H1 (cell line): ENCODE data around the gene CIB2. TPM values are rescaled to one million over a fixed set of nuclear protein-coding genes. Genes with fewer than 3 reads are reported as not detected.

Experiments used
- CTCF ChIA-PET: fragments of 300-600 bp; sonication (Branson Sonifier 250); formaldehyde crosslinking; loops from one replicate; lab custom pipeline; 2021; ENCODE audit not compliant: partially characterized antibody; lab: Charles Lee
- POLR2A ChIA-PET: fragments of 300-600 bp; sonication (Branson Sonifier 250); formaldehyde crosslinking; loops from one replicate; lab custom pipeline; 2021; ENCODE audit warnings: inconsistent platforms; ENCODE audit not compliant: partially characterized antibody; lab: Charles Lee
- DNase-seq, 2 experiments: peaks; one replicate each; pipeline versions ENCODE4 v3.0.0 to v3.0.0-alpha.2; 2010 to 2022; ENCODE audit warnings: low spot score in 2 of 2, low read depth in 1 of 2, mixed read lengths in 1 of 2
- FAIRE-seq: peaks from 2 replicates; lab custom pipeline; 2011; peaks lifted over from hg19 to GRCh38; lab: Jason Lieb, UNC
- H2AFZ ChIP-seq: 2 replicates; pipeline ENCODE4 v1.8.1; 2012; ENCODE audit warnings: low read length, inconsistent platforms
- H2AK5ac ChIP-seq: 2 replicates; pipeline ENCODE4 v1.6.1; 2013; ENCODE audit warnings: low read depth, low read length
- H2BK120ac ChIP-seq: replicated peaks from 2 replicates; pipeline ENCODE3; 2013; ENCODE audit warnings: low read depth, low read length, inconsistent platforms
- H2BK12ac ChIP-seq: 2 replicates; pipeline ENCODE4 v1.6.1; 2013; ENCODE audit warnings: low read depth, low read length
- H2BK15ac ChIP-seq: 2 replicates; pipeline ENCODE4 v1.6.1; 2013; ENCODE audit warnings: low read length
- H2BK20ac ChIP-seq: 2 replicates; pipeline ENCODE4 v1.6.1; 2013; ENCODE audit warnings: low read length
- H2BK5ac ChIP-seq: 2 replicates; pipeline ENCODE4 v1.6.1; 2013; ENCODE audit warnings: low read depth, low read length
- H3K14ac ChIP-seq: 2 replicates; pipeline ENCODE4 v1.6.1; 2013; ENCODE audit warnings: inconsistent platforms; ENCODE audit not compliant: insufficient read length
- H3K18ac ChIP-seq: 2 replicates; pipeline ENCODE4 v1.6.1; 2013; ENCODE audit warnings: low read length; ENCODE audit errors: extremely low read depth
- H3K23ac ChIP-seq: 2 replicates; pipeline ENCODE4 v1.6.1; 2013; ENCODE audit warnings: inconsistent platforms; ENCODE audit not compliant: insufficient read length
- H3K23me2 ChIP-seq: 2 replicates; pipeline ENCODE4 v1.6.1; 2013; ENCODE audit warnings: low read depth, low read length
- H3K27ac ChIP-seq: 2 replicates; pipeline ENCODE4 v1.6.1; 2011; ENCODE audit warnings: low read depth, low read length, inconsistent platforms
- H3K27me3 ChIP-seq, 4 experiments: replicated peaks in 1 of 4; 1 replicate in 1 of 4; 2 replicates in 3 of 4; pipeline versions ENCODE4 v1.6.1 to v1.8.1; 2011 to 2013; ENCODE audit warnings: low read length in 3 of 4, mild to moderate bottlenecking in 3 of 4, inconsistent platforms in 2 of 4, mixed read lengths in 2 of 4, moderate library complexity in 1 of 4; ENCODE audit not compliant: control insufficient read depth in 3 of 4, insufficient read depth in 3 of 4; ENCODE audit errors: extremely low read depth in 1 of 4
- H3K36me3 ChIP-seq, 4 experiments: 2 replicates each; pipeline versions ENCODE4 v1.6.1 to v1.8.1; 2011 to 2013; ENCODE audit warnings: mild to moderate bottlenecking in 4 of 4, low read length in 3 of 4, moderate library complexity in 2 of 4, control low read depth in 1 of 4, inconsistent platforms in 1 of 4; ENCODE audit not compliant: insufficient read depth in 4 of 4, control insufficient read depth in 2 of 4
- H3K4ac ChIP-seq: replicated peaks from 2 replicates; pipeline ENCODE3; 2013; ENCODE audit warnings: low read length, low read depth, mixed read lengths, inconsistent platforms; ENCODE audit not compliant: insufficient read length
- H3K4me1 ChIP-seq, 4 experiments: replicated peaks in 1 of 4; 1 replicate in 1 of 4; 2 replicates in 3 of 4; pipeline versions ENCODE4 v1.6.1 to v1.8.1; 2011 to 2013; ENCODE audit warnings: low read length in 3 of 4, inconsistent platforms in 2 of 4, mixed read lengths in 1 of 4; ENCODE audit not compliant: insufficient read depth in 4 of 4, control insufficient read depth in 3 of 4
- H3K4me2 ChIP-seq, 2 experiments: 2 replicates each; pipeline versions ENCODE4 v1.6.1 to v1.8.1; 2011 to 2013; ENCODE audit warnings: low read depth in 2 of 2, low read length in 2 of 2, control low read depth in 1 of 2, inconsistent platforms in 1 of 2, mild to moderate bottlenecking in 1 of 2; ENCODE audit not compliant: insufficient read depth in 1 of 2
- H3K4me3 ChIP-seq, 4 experiments: fragments of 200-600, 300-600 bp in 1 of 4; sonication (generic), shearing (Covaris generic), sonication (Bioruptor Twin) in 1 of 4; 2 replicates each; pipeline versions ENCODE4 v1.5.1 to v1.8.1; 2011 to 2016; ENCODE audit warnings: low read length in 4 of 4, low read depth in 3 of 4, control low read depth in 2 of 4, inconsistent platforms in 2 of 4, mild to moderate bottlenecking in 2 of 4, mixed read lengths in 1 of 4, moderate library complexity in 1 of 4; ENCODE audit not compliant: insufficient read depth in 2 of 4; ENCODE audit errors: extremely low read depth in 1 of 4
- H3K56ac ChIP-seq: replicated peaks from 2 replicates; pipeline ENCODE3; 2013; ENCODE audit warnings: low read depth, mild to moderate bottlenecking, mixed read lengths, low read length, inconsistent platforms; ENCODE audit not compliant: insufficient read length
- H3K79me1 ChIP-seq: 2 replicates; pipeline ENCODE4 v1.6.1; 2013; ENCODE audit warnings: low read depth, low read length, control low read depth
- H3K79me2 ChIP-seq, 2 experiments: 2 replicates each; pipeline versions ENCODE4 v1.6.1 to v1.8.1; 2012 to 2013; ENCODE audit warnings: low read length in 2 of 2, mild to moderate bottlenecking in 2 of 2, inconsistent platforms in 1 of 2; ENCODE audit not compliant: insufficient read depth in 2 of 2, control insufficient read depth in 1 of 2
- H3K9ac ChIP-seq, 4 experiments: replicated peaks in 1 of 4; 1 replicate in 1 of 4; 2 replicates in 3 of 4; pipeline versions ENCODE4 v1.6.1 to v1.8.1; 2011 to 2013; ENCODE audit warnings: low read depth in 3 of 4, low read length in 3 of 4, control low read depth in 2 of 4, mild to moderate bottlenecking in 2 of 4, moderate library complexity in 2 of 4, inconsistent platforms in 1 of 4; ENCODE audit errors: extremely low read depth in 1 of 4
- H3K9me3 ChIP-seq, 2 experiments: 2 replicates each; pipeline versions ENCODE4 v1.6.1 to v1.8.1; 2012 to 2013; ENCODE audit warnings: mild to moderate bottlenecking in 2 of 2, moderate library complexity in 2 of 2, control low read depth in 1 of 2, inconsistent platforms in 1 of 2, low read depth in 1 of 2, low read length in 1 of 2, mixed read lengths in 1 of 2; ENCODE audit not compliant: insufficient read depth in 2 of 2
- H4K20me1 ChIP-seq, 2 experiments: replicated peaks in 1 of 2; 2 replicates each; pipeline versions ENCODE3 to v1.8.1; 2011 to 2013; ENCODE audit warnings: inconsistent platforms in 2 of 2, low read length in 2 of 2, mild to moderate bottlenecking in 1 of 2; ENCODE audit not compliant: insufficient read depth in 2 of 2, control insufficient read depth in 1 of 2
- H4K5ac ChIP-seq: 2 replicates; pipeline ENCODE4 v1.6.1; 2013; ENCODE audit warnings: low read length, low read depth, mixed read lengths, inconsistent platforms; ENCODE audit not compliant: insufficient read length
- H4K8ac ChIP-seq: 2 replicates; pipeline ENCODE4 v1.8.0; 2013; ENCODE audit warnings: mild to moderate bottlenecking, moderate library complexity, low read length, inconsistent platforms; ENCODE audit not compliant: insufficient read depth; ENCODE audit errors: extremely low read depth
- H4K91ac ChIP-seq: replicated peaks from 2 replicates; pipeline ENCODE3; 2013; ENCODE audit warnings: low read length, mixed read lengths, inconsistent platforms; ENCODE audit not compliant: insufficient read length
- BRCA1 ChIP-seq: IDR thresholded peaks from 2 replicates; pipeline ENCODE4 v1.6.1; 2012; ENCODE audit warnings: low read depth, low read length, improper control_type of control experiment
- CBX5 ChIP-seq: fragments of 300-800, 300-1000 bp; sonication (generic); IDR thresholded peaks from 2 replicates; pipeline ENCODE4 v1.7.1; 2016; ENCODE audit warnings: antibody characterized with exemption, low read length, low read depth
- CBX8 ChIP-seq: fragments of 300-800, 300-1000 bp; sonication (generic); IDR thresholded peaks from 2 replicates; pipeline ENCODE4 v1.7.1; 2016; ENCODE audit warnings: low read depth, low read length, borderline replicate concordance
- EGR1 ChIP-seq: IDR thresholded peaks from 2 replicates; pipeline ENCODE4 v1.6.1; 2011; ENCODE audit warnings: low read depth, low read length, borderline replicate concordance
- MAFK ChIP-seq: IDR thresholded peaks from 2 replicates; pipeline ENCODE4 v1.6.1; 2012; ENCODE audit warnings: low read depth, mild to moderate bottlenecking, improper control_type of control experiment, low read length
- RAD21 ChIP-seq, 2 experiments: IDR thresholded peaks in 1 of 2; conservative IDR thresholded peaks in 1 of 2; 2 replicates each; pipeline ENCODE4 v1.6.1; 2011; ENCODE audit warnings: low read depth in 2 of 2, low read length in 2 of 2, improper control_type of control experiment in 1 of 2, inconsistent platforms in 1 of 2, mild to moderate bottlenecking in 1 of 2, moderate library complexity in 1 of 2
- RNF2 ChIP-seq: fragments of 200-900, 300-1000 bp; sonication (generic); IDR thresholded peaks from 2 replicates; pipeline ENCODE4 v1.7.1; 2016; ENCODE audit warnings: borderline replicate concordance, low read depth, mild to moderate bottlenecking, antibody characterized with exemption, low read length; ENCODE audit not compliant: poor library complexity, severe bottlenecking; ENCODE audit errors: missing control alignments
- RXRA ChIP-seq: IDR thresholded peaks from 2 replicates; pipeline ENCODE4 v1.6.1; 2011; ENCODE audit warnings: low read depth, mild to moderate bottlenecking, low read length, moderate library complexity; ENCODE audit not compliant: insufficient read depth
- SAP30 ChIP-seq: fragments of 300-600 bp; sonication (generic); IDR thresholded peaks from 2 replicates; pipeline ENCODE4 v1.7.1; 2012; ENCODE audit warnings: low read length, moderate library complexity, mild to moderate bottlenecking, inconsistent platforms; ENCODE audit not compliant: insufficient read depth, insufficient replicate concordance
- SRF ChIP-seq: IDR thresholded peaks from 2 replicates; pipeline ENCODE4 v1.6.1; 2011; ENCODE audit warnings: mild to moderate bottlenecking, low read depth, low read length, moderate library complexity
- USF2 ChIP-seq: IDR thresholded peaks from 2 replicates; pipeline ENCODE4 v1.6.1; 2011; ENCODE audit warnings: low read length, improper control_type of control experiment
- WGBS, 2 experiments: shearing (Covaris generic) in 1 of 2; methylation state at CpG; one replicate each; pipeline versions ENCODE4 v1.1.6 to v1.1.7; 2013 to 2015; ENCODE audit warnings: low lambda C conversion rate in 2 of 2, mixed read lengths in 2 of 2, inconsistent platforms in 1 of 2, low coverage in 1 of 2, missing lambda C conversion rate in 1 of 2; ENCODE audit not compliant: insufficient replicate concordance in 2 of 2, insufficient coverage in 1 of 2, insufficient read length in 1 of 2; ENCODE audit errors: extremely low coverage in 1 of 2, missing lambda C conversion rate in 1 of 2; 5-methylcytosine and 5-hydroxymethylcytosine counted together
- polyA plus RNA-seq, 7 experiments: library from polyadenylated mRNA; depleted of rRNA in 3 of 7; stranded (reverse) in 5 of 7; unstranded in 2 of 7; fragments of >200 nt in 5 of 7; fragments of 200-250 nt in 2 of 7; gene quantifications; 1 replicate in 5 of 7; 2 replicates in 1 of 7; 4 replicates in 1 of 7; pipeline versions ENCODE4 v1.2.1 to v1.2.3, GENCODE V29; 2011 to 2013; ENCODE audit warnings: missing spikeins in 2 of 7, mixed read lengths in 2 of 7
- total RNA-seq: library from RNA; stranded (reverse); fragmentation: NEBNext Ultra II Directional; extraction: Animal tissue kit (Norgen Biotek cat#: 25700); gene quantifications from 2 replicates; pipeline ENCODE4 v1.2.1, GENCODE V29; 2021

Gene CIB2
- total and polyA plus RNA-seq, 2 of the 8 experiments (the other 6 are each of a cell fraction or from before 2014, with no cell fraction given) = 41.5 to 45.8 TPM

- POLR2A ChIA-PET = no interaction called here
- no peaks in the 10 kb centered on the region; a peak in 1 of 7 replicates for H3K27me3 ChIP-seq
- no peak overlapping the region for H3K18ac ChIP-seq
- no peak overlapping the region for H2BK12ac ChIP-seq
- CTCF ChIA-PET = interaction anchor here (0.9 to 1.4 kb wide), 2 partner anchors 32 to 40 kb away, joined by 3 to 4 read pairs; no protein-coding TSS in a partner anchor
- no peak overlapping the region for H3K9ac ChIP-seq
- H2AK5ac ChIP-seq = no peak overlapping the region
- no peak overlapping the region for H2BK120ac ChIP-seq
- H4K20me1 ChIP-seq = peaks cover 0 to 5% of the 10 kb centered on the region in 2 experiments
- H3K4me2 ChIP-seq = no peak overlapping the region
- H3K4ac ChIP-seq = no peak overlapping the region
- peaks cover 0 to 4% (median 0%) of the 10 kb centered on the region in 4 experiments; a peak in 3 of 7 replicates for H3K4me1 ChIP-seq
- no peak overlapping the region for H3K56ac ChIP-seq
- H2BK15ac ChIP-seq = no peak overlapping the region
- H3K79me1 ChIP-seq = no peaks in the 10 kb centered on the region
- H3K27ac ChIP-seq = no peak overlapping the region
- no peaks in the 10 kb centered on the region for H3K79me2 ChIP-seq
- DNase-seq = no peak
- H3K23me2 ChIP-seq = peaks cover 2% of the 10 kb centered on the region; the same call in 1 of the 2 replicates
- no peak overlapping the region for H3K23ac ChIP-seq
- H2BK5ac ChIP-seq = no peak overlapping the region
- no peak overlapping the region for H2AFZ ChIP-seq
- no peak overlapping the region for H3K14ac ChIP-seq
- no peak overlapping the region for H4K91ac ChIP-seq
- no peak overlapping the region for H2BK20ac ChIP-seq
- H3K4me3 ChIP-seq = no peak overlapping the region
- H3K36me3 ChIP-seq = peaks cover 0 to 2% (median under 1%) of the 10 kb centered on the region in 4 experiments; a peak in 2 of 8 replicates
- H3K9me3 ChIP-seq = no peaks in the 10 kb centered on the region
- no peak overlapping the region for H4K5ac ChIP-seq
- FAIRE-seq = no peak
- no peak overlapping the region for H4K8ac ChIP-seq
- WGBS, 2 experiments = 89% methylated on average over 3 of the region's 3 CpGs; no CpG with 5 or more reads in 1 of the 2 experiments
- no peak for TF ChIP-seq RXRA
- TF ChIP-seq EGR1 = no peak
- no peak for TF ChIP-seq SRF
- TF ChIP-seq SAP30 = no peak
- no peak for TF ChIP-seq RAD21 (IDR thresholded peaks at IDR 0.05 in 1 of 2, conservative IDR thresholded peaks at IDR 0.05 in 1 of 2; ENCODE audit: low read depth in 2 of 2, low read length in 2 of 2)
- TF ChIP-seq MAFK = no peak
- no peak for TF ChIP-seq RNF2
- no peak for TF ChIP-seq BRCA1
- no peak for TF ChIP-seq USF2
- TF ChIP-seq CBX8 = no peak
- TF ChIP-seq CBX5 = no peak
Observed at GRCh38 chr15:78154955-78155354, 23.7 kb upstream of the CIB2 start.
